ENCODE results near the gene CEP170B. TPM values are rescaled to one million over a fixed set of nuclear protein-coding genes. Genes with fewer than 3 reads are reported as not detected.

CEP170B gene
- total RNA-seq, 2 experiments from 2014 or later: 2.2 to 2.3 TPM

- H3K9me3 Mint-ChIP-seq: no peaks in the 10 kb centered on the region
- no peak for TF ChIP-seq CTCF (IDR thresholded peaks at IDR 0.05)
- H3K27me3 Mint-ChIP-seq: no peaks in the 10 kb centered on the region
- H3K36me3 Mint-ChIP-seq (ENCODE audit: low read depth): no peaks in the 10 kb centered on the region
- DNase-seq (no peak), ATAC-seq (no peak)
- CTCF ChIA-PET: no interaction called here
- no peak overlapping the region for H3K4me3 Mint-ChIP-seq
- no peak overlapping the region for H3K27ac Mint-ChIP-seq
- POLR2A ChIA-PET: interaction anchor here (1.2 kb wide), 1 partner anchor 10 kb away, joined by 3 read pairs; no protein-coding TSS in a partner anchor
- peaks cover 4% of the 10 kb centered on the region for H3K4me1 Mint-ChIP-seq (ENCODE audit: low read depth)
- intact Hi-C loops (cut with micrococcal nuclease): no loop called here
Observed at GRCh38 chr14:104925855-104926609, 61.0 kb downstream of the CEP170B start.

- ChIA-PET CTCF (no interaction called here), POLR2A (no interaction called here)
- Mint-ChIP-seq H3K27ac (no peak overlapping the region), H3K36me3 (ENCODE audit: low read depth) (no peaks in the 10 kb centered on the region), H3K9me3 (no peaks in the 10 kb centered on the region), H3K4me1 (ENCODE audit: low read depth) (peaks cover 4% of the 10 kb centered on the region), H3K4me3 (no peak overlapping the region), H3K27me3 (no peaks in the 10 kb centered on the region)
- DNase-seq (peak; percentile 55), ATAC-seq (peak; percentile 86)
- intact Hi-C loops (cut with micrococcal nuclease): no loop called here
- no peak for TF ChIP-seq CTCF (IDR thresholded peaks at IDR 0.05)
Observed at GRCh38 chr14:104926619-104927431, 61.8 kb downstream of the CEP170B start.

GRCh38 chr14:104927432-104927816 is 62.4 kb downstream of the CEP170B start:
- intact Hi-C loops (cut with micrococcal nuclease): no loop called here
- H3K27me3 Mint-ChIP-seq: no peaks in the 10 kb centered on the region
- no peak overlapping the region for H3K4me3 Mint-ChIP-seq
- H3K36me3 Mint-ChIP-seq (ENCODE audit: low read depth): no peaks in the 10 kb centered on the region
- no peaks in the 10 kb centered on the region for H3K9me3 Mint-ChIP-seq
- ChIA-PET POLR2A (no interaction called here), CTCF (interaction anchor here (1.3 kb wide), 1 partner anchor 29 kb away, joined by 3 read pairs; no protein-coding TSS in a partner anchor)
- peaks cover 4% of the 10 kb centered on the region for H3K4me1 Mint-ChIP-seq (ENCODE audit: low read depth)
- ATAC-seq: no peak
- no peak overlapping the region for H3K27ac Mint-ChIP-seq
- no peak for TF ChIP-seq CTCF (IDR thresholded peaks at IDR 0.05)
- DNase-seq: no peak

- Mint-ChIP-seq H3K9me3 (no peaks in the 10 kb centered on the region), H3K4me3 (no peak overlapping the region), H3K4me1 (ENCODE audit: low read depth) (peaks cover 4% of the 10 kb centered on the region), H3K27me3 (no peaks in the 10 kb centered on the region), H3K36me3 (ENCODE audit: low read depth) (no peaks in the 10 kb centered on the region), H3K27ac (no peak overlapping the region)
- intact Hi-C loops (cut with micrococcal nuclease): no loop called here
- no peak for TF ChIP-seq CTCF (IDR thresholded peaks at IDR 0.05)
- no peak for DNase-seq
- CTCF ChIA-PET: interaction anchor here (1.3 kb wide), 1 partner anchor 29 kb away, joined by 3 read pairs; no protein-coding TSS in a partner anchor
- no peak for ATAC-seq
- POLR2A ChIA-PET: no interaction called here
Observed at GRCh38 chr14:104927901-104928300, 62.8 kb downstream of the CEP170B start.

All from activated CD8-positive, alpha-beta T cell treated with anti-CD3 and anti-CD28 coated beads for 36 hours (primary cell).